HEK293 (cell line): ENCODE measurements around the gene DOK7.

Experiments
- CTCF ChIA-PET: fragments of 350-600 bp; formaldehyde crosslinking; extraction: SDS; loops from one replicate; lab custom pipeline; 2021; ENCODE audit warnings: antibody characterized with exemption; lab: Yijun Ruan, JAX
- POLR2A ChIA-PET: fragments of 300-600 bp; formaldehyde crosslinking; extraction: SDS; loops from one replicate; lab custom pipeline; 2020; ENCODE audit warnings: antibody characterized with exemption, inconsistent platforms; lab: Yijun Ruan, JAX
- H3K27ac ChIP-seq: fragments of 200-500 bp; sonication (Bioruptor generic); 2 replicates; pipeline ENCODE4 v1.5.1; 2014; ENCODE audit warnings: low read depth, low read length, control low read depth, inconsistent platforms; ENCODE audit errors: extremely low read depth
- H3K36me3 ChIP-seq, 2 experiments: fragments of 200-500 bp in 1 of 2; sonication (Bioruptor generic) in 1 of 2; 1 replicate in 1 of 2; 2 replicates in 1 of 2; pipeline ENCODE4 v1.5.1; 2014 to 2017; ENCODE audit warnings: inconsistent platforms in 2 of 2, low read length in 2 of 2; ENCODE audit not compliant: control insufficient read depth in 2 of 2, insufficient read depth in 1 of 2
- H3K4me1 ChIP-seq: fragments of 200-500 bp; sonication (Bioruptor generic); 2 replicates; pipeline ENCODE4 v1.5.1; 2014; ENCODE audit warnings: mild to moderate bottlenecking, low read length, inconsistent platforms; ENCODE audit not compliant: control insufficient read depth, insufficient read depth
- H3K4me3 ChIP-seq: 2 replicates; pipeline ENCODE4 v1.5.1; 2011; ENCODE audit warnings: low read depth, mild to moderate bottlenecking, control low read depth, low read length, moderate library complexity
- H3K9me3 ChIP-seq: fragments of 200-500 bp; sonication (Bioruptor generic); 2 replicates; pipeline ENCODE4 v1.5.1; 2014; ENCODE audit warnings: low read depth, low read length, inconsistent platforms; ENCODE audit not compliant: control insufficient read depth, insufficient read depth
- GLIS1 ChIP-seq: fragments of 450-650 bp; formaldehyde crosslinking; IDR thresholded peaks from 2 replicates; pipeline ENCODE4 v1.5.1; 2016; ENCODE audit warnings: missing biosample characterization, missing genetic modification characterization
- KLF16 ChIP-seq: fragments of 450-650 bp; formaldehyde crosslinking; IDR thresholded peaks from 2 replicates; pipeline ENCODE4 v1.5.1; 2017; ENCODE audit warnings: missing biosample characterization, missing genetic modification characterization
- OVOL3 ChIP-seq: fragments of 450-650 bp; formaldehyde crosslinking; IDR thresholded peaks from 2 replicates; pipeline ENCODE4 v1.5.1; 2016; ENCODE audit warnings: missing biosample characterization, missing genetic modification characterization
- WT1 ChIP-seq: fragments of 450-650 bp; formaldehyde crosslinking; IDR thresholded peaks from 2 replicates; pipeline ENCODE4 v1.5.1; 2016; ENCODE audit warnings: missing biosample characterization, missing genetic modification characterization
- ZBTB17 ChIP-seq: fragments of 450-650 bp; formaldehyde crosslinking; IDR thresholded peaks from 2 replicates; pipeline ENCODE4 v1.5.1; 2016; ENCODE audit warnings: missing biosample characterization, missing genetic modification characterization
- ZBTB21 ChIP-seq: fragments of 450-650 bp; formaldehyde crosslinking; IDR thresholded peaks from 2 replicates; pipeline ENCODE4 v1.5.1; 2017; ENCODE audit warnings: missing biosample characterization, missing genetic modification characterization
- ZBTB26 ChIP-seq: fragments of 450-650 bp; formaldehyde crosslinking; optimal IDR thresholded peaks from 2 replicates; pipeline ENCODE3; 2016; ENCODE audit warnings: missing biosample characterization, mild to moderate bottlenecking, missing genetic modification characterization
- ZBTB44 ChIP-seq: fragments of 450-650 bp; IDR thresholded peaks from 2 replicates; pipeline ENCODE4 v1.5.1; 2018; ENCODE audit warnings: missing biosample characterization, mild to moderate bottlenecking, missing genetic modification characterization
- ZFP37 ChIP-seq: fragments of 450-650 bp; formaldehyde crosslinking; IDR thresholded peaks from 2 replicates; pipeline ENCODE4 v1.5.1; 2016; ENCODE audit warnings: missing biosample characterization, missing genetic modification characterization
- ZNF112 ChIP-seq: fragments of 450-650 bp; formaldehyde crosslinking; IDR thresholded peaks from 2 replicates; pipeline ENCODE4 v1.5.0; 2017; ENCODE audit warnings: missing biosample characterization, missing genetic modification characterization
- ZNF133 ChIP-seq: fragments of 450-650 bp; formaldehyde crosslinking; IDR thresholded peaks from 2 replicates; pipeline ENCODE4 v1.5.1; 2016; ENCODE audit warnings: missing biosample characterization, missing genetic modification characterization
- ZNF148 ChIP-seq: fragments of 450-650 bp; formaldehyde crosslinking; IDR thresholded peaks from 2 replicates; pipeline ENCODE4 v1.5.0; 2017; ENCODE audit warnings: missing biosample characterization, missing genetic modification characterization, borderline replicate concordance
- ZNF155 ChIP-seq: fragments of 450-650 bp; formaldehyde crosslinking; IDR thresholded peaks from 2 replicates; pipeline ENCODE4 v1.5.1; 2016; ENCODE audit warnings: missing biosample characterization, missing genetic modification characterization
- ZNF19 ChIP-seq: fragments of 450-650 bp; formaldehyde crosslinking; IDR thresholded peaks from 2 replicates; pipeline ENCODE4; 2016; ENCODE audit warnings: missing biosample characterization, missing genetic modification characterization, low read depth
- ZNF426 ChIP-seq: fragments of 450-650 bp; formaldehyde crosslinking; IDR thresholded peaks from 2 replicates; pipeline ENCODE4 v1.5.1; 2017; ENCODE audit warnings: missing biosample characterization, missing genetic modification characterization, mild to moderate bottlenecking, inconsistent platforms, moderate library complexity
- ZNF521 ChIP-seq: fragments of 450-650 bp; formaldehyde crosslinking; IDR thresholded peaks from 2 replicates; pipeline ENCODE4 v1.5.1; 2017; ENCODE audit warnings: missing biosample characterization, mild to moderate bottlenecking, missing genetic modification characterization
- ZNF529 ChIP-seq: fragments of 450-650 bp; formaldehyde crosslinking; IDR thresholded peaks from 2 replicates; pipeline ENCODE4 v1.5.1; 2017; ENCODE audit warnings: missing genetic modification characterization, missing biosample characterization; ENCODE audit not compliant: insufficient replicate concordance
- ZNF692 ChIP-seq: fragments of 450-650 bp; formaldehyde crosslinking; IDR thresholded peaks from 2 replicates; pipeline ENCODE4 v1.5.1; 2016; ENCODE audit warnings: missing biosample characterization, missing genetic modification characterization
- ZNF747 ChIP-seq: fragments of 450-650 bp; formaldehyde crosslinking; IDR thresholded peaks from 2 replicates; pipeline ENCODE4 v1.5.1; 2016; ENCODE audit warnings: missing biosample characterization, missing genetic modification characterization
- ZSCAN5A ChIP-seq: fragments of 450-650 bp; formaldehyde crosslinking; IDR thresholded peaks from 2 replicates; pipeline ENCODE4 v1.5.1; 2016; ENCODE audit warnings: missing biosample characterization, missing genetic modification characterization

The DOK7 gene

GRCh38 chr4:3502941-3503936 is 40.1 kb downstream of the DOK7 start:
- POLR2A ChIA-PET, result no interaction called here

GRCh38 chr4:3505231-3505630 is 42.1 kb downstream of the DOK7 start:
- POLR2A ChIA-PET, result interaction anchor here (1.4 kb wide), 1 partner anchor 21 kb away, joined by 4 read pairs; no protein-coding TSS in a partner anchor
- no peaks in the 10 kb centered on the region for H3K9me3 ChIP-seq
- peaks cover 3 to 62% of the 10 kb centered on the region in 2 experiments; a peak in 2 of 3 replicates for H3K36me3 ChIP-seq
- CTCF ChIA-PET, result no interaction called here
- TF ChIP-seq ZNF529 (tag by site-specific recombination) (no peak), ZNF747 (no peak), ZBTB17 (no peak), ZNF19 (no peak), OVOL3 (tag by site-specific recombination) (no peak), WT1 (tag by site-specific recombination) (no peak), ZFP37 (no peak), ZSCAN5A (no peak)
- no peak overlapping the region for H3K27ac ChIP-seq
- no peaks in the 10 kb centered on the region for H3K4me1 ChIP-seq
- no peak overlapping the region for H3K4me3 ChIP-seq

More at GRCh38 chr4:3502941-3503936, 40.1 kb downstream of the DOK7 start:
- peak; percentile 47; the same call in 1 of the 2 replicates for TF ChIP-seq ZNF133
- TF ChIP-seq KLF16 (tag by site-specific recombination), result no peak
- Histone ChIP-seq H3K36me3 (peaks cover 0 to 44% of the 10 kb centered on the region in 2 experiments; a peak in 2 of 3 replicates), H3K27ac (no peak overlapping the region), H3K4me1 (no peaks in the 10 kb centered on the region), H3K9me3 (no peaks in the 10 kb centered on the region), H3K4me3 (no peak overlapping the region)
- CTCF ChIA-PET, result no interaction called here

GRCh38 chr4:3508542-3508941 is 45.4 kb downstream of the DOK7 start:
- Histone ChIP-seq H3K27ac (no peak overlapping the region), H3K9me3 (no peaks in the 10 kb centered on the region), H3K4me1 (no peaks in the 10 kb centered on the region), H3K36me3 (peaks cover 3 to 80% of the 10 kb centered on the region in 2 experiments; a peak in 2 of 3 replicates), H3K4me3 (no peak overlapping the region)
- CTCF ChIA-PET, result no interaction called here
- POLR2A ChIA-PET, result no interaction called here
- TF ChIP-seq GLIS1 (tag by site-specific recombination) (no peak), ZBTB26 (tag by site-specific recombination) (no peak), ZNF112 (tag by site-specific recombination) (no peak), ZBTB21 (no peak), ZNF426 (tag by site-specific recombination) (no peak), ZNF521 (no peak), ZNF148 (tag by site-specific recombination) (no peak), ZNF692 (no peak), ZNF19 (no peak), ZNF155 (tag by site-specific recombination) (no peak), ZBTB17 (no peak), ZBTB44 (no peak)
